H1 (cell line): ENCODE data around the gene SLC25A47. TPM values are rescaled to one million over a fixed set of nuclear protein-coding genes. Genes with fewer than 3 reads are reported as not detected.

Experiments
- CTCF ChIA-PET: fragments of 300-600 bp; sonication (Branson Sonifier 250); formaldehyde crosslinking; loops from one replicate; lab custom pipeline; 2021; ENCODE audit not compliant: partially characterized antibody; lab: Charles Lee
- POLR2A ChIA-PET: fragments of 300-600 bp; sonication (Branson Sonifier 250); formaldehyde crosslinking; loops from one replicate; lab custom pipeline; 2021; ENCODE audit warnings: inconsistent platforms; ENCODE audit not compliant: partially characterized antibody; lab: Charles Lee
- DNase-seq, 2 experiments: peaks; one replicate each; pipeline versions ENCODE4 v3.0.0 to v3.0.0-alpha.2; 2010 to 2022; ENCODE audit warnings: low spot score in 2 of 2, low read depth in 1 of 2, mixed read lengths in 1 of 2
- FAIRE-seq: peaks from 2 replicates; lab custom pipeline; 2011; peaks lifted over from hg19 to GRCh38; lab: Jason Lieb, UNC
- H2AFZ ChIP-seq: 2 replicates; pipeline ENCODE4 v1.8.1; 2012; ENCODE audit warnings: low read length, inconsistent platforms
- H2AK5ac ChIP-seq: 2 replicates; pipeline ENCODE4 v1.6.1; 2013; ENCODE audit warnings: low read depth, low read length
- H2BK120ac ChIP-seq: replicated peaks from 2 replicates; pipeline ENCODE3; 2013; ENCODE audit warnings: low read depth, low read length, inconsistent platforms
- H2BK12ac ChIP-seq: 2 replicates; pipeline ENCODE4 v1.6.1; 2013; ENCODE audit warnings: low read depth, low read length
- H2BK15ac ChIP-seq: 2 replicates; pipeline ENCODE4 v1.6.1; 2013; ENCODE audit warnings: low read length
- H2BK20ac ChIP-seq: 2 replicates; pipeline ENCODE4 v1.6.1; 2013; ENCODE audit warnings: low read length
- H2BK5ac ChIP-seq: 2 replicates; pipeline ENCODE4 v1.6.1; 2013; ENCODE audit warnings: low read depth, low read length
- H3K14ac ChIP-seq: 2 replicates; pipeline ENCODE4 v1.6.1; 2013; ENCODE audit warnings: inconsistent platforms; ENCODE audit not compliant: insufficient read length
- H3K18ac ChIP-seq: 2 replicates; pipeline ENCODE4 v1.6.1; 2013; ENCODE audit warnings: low read length; ENCODE audit errors: extremely low read depth
- H3K23ac ChIP-seq: 2 replicates; pipeline ENCODE4 v1.6.1; 2013; ENCODE audit warnings: inconsistent platforms; ENCODE audit not compliant: insufficient read length
- H3K23me2 ChIP-seq: 2 replicates; pipeline ENCODE4 v1.6.1; 2013; ENCODE audit warnings: low read depth, low read length
- H3K27ac ChIP-seq: 2 replicates; pipeline ENCODE4 v1.6.1; 2011; ENCODE audit warnings: low read depth, low read length, inconsistent platforms
- H3K27me3 ChIP-seq, 4 experiments: replicated peaks in 1 of 4; 1 replicate in 1 of 4; 2 replicates in 3 of 4; pipeline versions ENCODE4 v1.6.1 to v1.8.1; 2011 to 2013; ENCODE audit warnings: low read length in 3 of 4, mild to moderate bottlenecking in 3 of 4, inconsistent platforms in 2 of 4, mixed read lengths in 2 of 4, moderate library complexity in 1 of 4; ENCODE audit not compliant: control insufficient read depth in 3 of 4, insufficient read depth in 3 of 4; ENCODE audit errors: extremely low read depth in 1 of 4
- H3K36me3 ChIP-seq, 4 experiments: 2 replicates each; pipeline versions ENCODE4 v1.6.1 to v1.8.1; 2011 to 2013; ENCODE audit warnings: mild to moderate bottlenecking in 4 of 4, low read length in 3 of 4, moderate library complexity in 2 of 4, control low read depth in 1 of 4, inconsistent platforms in 1 of 4; ENCODE audit not compliant: insufficient read depth in 4 of 4, control insufficient read depth in 2 of 4
- H3K4ac ChIP-seq: replicated peaks from 2 replicates; pipeline ENCODE3; 2013; ENCODE audit warnings: low read length, low read depth, mixed read lengths, inconsistent platforms; ENCODE audit not compliant: insufficient read length
- H3K4me1 ChIP-seq, 4 experiments: replicated peaks in 1 of 4; 1 replicate in 1 of 4; 2 replicates in 3 of 4; pipeline versions ENCODE4 v1.6.1 to v1.8.1; 2011 to 2013; ENCODE audit warnings: low read length in 3 of 4, inconsistent platforms in 2 of 4, mixed read lengths in 1 of 4; ENCODE audit not compliant: insufficient read depth in 4 of 4, control insufficient read depth in 3 of 4
- H3K4me2 ChIP-seq, 2 experiments: 2 replicates each; pipeline versions ENCODE4 v1.6.1 to v1.8.1; 2011 to 2013; ENCODE audit warnings: low read depth in 2 of 2, low read length in 2 of 2, control low read depth in 1 of 2, inconsistent platforms in 1 of 2, mild to moderate bottlenecking in 1 of 2; ENCODE audit not compliant: insufficient read depth in 1 of 2
- H3K4me3 ChIP-seq, 4 experiments: fragments of 200-600, 300-600 bp in 1 of 4; sonication (generic), shearing (Covaris generic), sonication (Bioruptor Twin) in 1 of 4; 2 replicates each; pipeline versions ENCODE4 v1.5.1 to v1.8.1; 2011 to 2016; ENCODE audit warnings: low read length in 4 of 4, low read depth in 3 of 4, control low read depth in 2 of 4, inconsistent platforms in 2 of 4, mild to moderate bottlenecking in 2 of 4, mixed read lengths in 1 of 4, moderate library complexity in 1 of 4; ENCODE audit not compliant: insufficient read depth in 2 of 4; ENCODE audit errors: extremely low read depth in 1 of 4
- H3K56ac ChIP-seq: replicated peaks from 2 replicates; pipeline ENCODE3; 2013; ENCODE audit warnings: low read depth, mild to moderate bottlenecking, mixed read lengths, low read length, inconsistent platforms; ENCODE audit not compliant: insufficient read length
- H3K79me1 ChIP-seq: 2 replicates; pipeline ENCODE4 v1.6.1; 2013; ENCODE audit warnings: low read depth, low read length, control low read depth
- H3K79me2 ChIP-seq, 2 experiments: 2 replicates each; pipeline versions ENCODE4 v1.6.1 to v1.8.1; 2012 to 2013; ENCODE audit warnings: low read length in 2 of 2, mild to moderate bottlenecking in 2 of 2, inconsistent platforms in 1 of 2; ENCODE audit not compliant: insufficient read depth in 2 of 2, control insufficient read depth in 1 of 2
- H3K9ac ChIP-seq, 4 experiments: replicated peaks in 1 of 4; 1 replicate in 1 of 4; 2 replicates in 3 of 4; pipeline versions ENCODE4 v1.6.1 to v1.8.1; 2011 to 2013; ENCODE audit warnings: low read depth in 3 of 4, low read length in 3 of 4, control low read depth in 2 of 4, mild to moderate bottlenecking in 2 of 4, moderate library complexity in 2 of 4, inconsistent platforms in 1 of 4; ENCODE audit errors: extremely low read depth in 1 of 4
- H3K9me3 ChIP-seq, 2 experiments: 2 replicates each; pipeline versions ENCODE4 v1.6.1 to v1.8.1; 2012 to 2013; ENCODE audit warnings: mild to moderate bottlenecking in 2 of 2, moderate library complexity in 2 of 2, control low read depth in 1 of 2, inconsistent platforms in 1 of 2, low read depth in 1 of 2, low read length in 1 of 2, mixed read lengths in 1 of 2; ENCODE audit not compliant: insufficient read depth in 2 of 2
- H4K20me1 ChIP-seq, 2 experiments: replicated peaks in 1 of 2; 2 replicates each; pipeline versions ENCODE3 to v1.8.1; 2011 to 2013; ENCODE audit warnings: inconsistent platforms in 2 of 2, low read length in 2 of 2, mild to moderate bottlenecking in 1 of 2; ENCODE audit not compliant: insufficient read depth in 2 of 2, control insufficient read depth in 1 of 2
- H4K5ac ChIP-seq: 2 replicates; pipeline ENCODE4 v1.6.1; 2013; ENCODE audit warnings: low read length, low read depth, mixed read lengths, inconsistent platforms; ENCODE audit not compliant: insufficient read length
- H4K8ac ChIP-seq: 2 replicates; pipeline ENCODE4 v1.8.0; 2013; ENCODE audit warnings: mild to moderate bottlenecking, moderate library complexity, low read length, inconsistent platforms; ENCODE audit not compliant: insufficient read depth; ENCODE audit errors: extremely low read depth
- H4K91ac ChIP-seq: replicated peaks from 2 replicates; pipeline ENCODE3; 2013; ENCODE audit warnings: low read length, mixed read lengths, inconsistent platforms; ENCODE audit not compliant: insufficient read length
- BCL11A ChIP-seq, 2 experiments: IDR thresholded peaks; one replicate each; pipeline ENCODE4 v1.6.1; 2011; ENCODE audit warnings: low read depth in 2 of 2, low read length in 2 of 2, mild to moderate bottlenecking in 2 of 2
- BRCA1 ChIP-seq: IDR thresholded peaks from 2 replicates; pipeline ENCODE4 v1.6.1; 2012; ENCODE audit warnings: low read depth, low read length, improper control_type of control experiment
- CBX5 ChIP-seq: fragments of 300-800, 300-1000 bp; sonication (generic); IDR thresholded peaks from 2 replicates; pipeline ENCODE4 v1.7.1; 2016; ENCODE audit warnings: antibody characterized with exemption, low read length, low read depth
- CBX8 ChIP-seq: fragments of 300-800, 300-1000 bp; sonication (generic); IDR thresholded peaks from 2 replicates; pipeline ENCODE4 v1.7.1; 2016; ENCODE audit warnings: low read depth, low read length, borderline replicate concordance
- GABPA ChIP-seq: IDR thresholded peaks from 2 replicates; pipeline ENCODE4 v1.6.1; 2011; ENCODE audit warnings: mild to moderate bottlenecking, low read length, moderate library complexity, borderline replicate concordance; ENCODE audit not compliant: insufficient read depth
- JUN ChIP-seq: IDR thresholded peaks from 2 replicates; pipeline ENCODE4 v1.6.1; 2011; ENCODE audit warnings: low read depth, mild to moderate bottlenecking, improper control_type of control experiment, low read length
- KDM1A ChIP-seq: fragments of 200-600, 300-600 bp; sonication (generic); IDR thresholded peaks from 2 replicates; pipeline ENCODE4 v1.7.1; 2016; ENCODE audit warnings: mild to moderate bottlenecking, low read length, borderline replicate concordance
- KDM5A ChIP-seq: fragments of 200-600 bp; IDR thresholded peaks from 2 replicates; pipeline ENCODE4 v1.7.1; 2012; ENCODE audit warnings: mild to moderate bottlenecking, low read length, inconsistent platforms, mixed read lengths
- POLR2AphosphoS5 ChIP-seq: IDR thresholded peaks from 2 replicates; pipeline ENCODE4 v1.6.1; 2011; ENCODE audit warnings: low read depth, low read length
- RFX5 ChIP-seq: IDR thresholded peaks from 2 replicates; pipeline ENCODE4 v1.6.1; 2011; ENCODE audit warnings: low read depth, low read length, improper control_type of control experiment, borderline replicate concordance
- SIX5 ChIP-seq: IDR thresholded peaks from 2 replicates; pipeline ENCODE4 v1.6.1; 2011; ENCODE audit warnings: mild to moderate bottlenecking, low read depth, low read length
- SP1 ChIP-seq: IDR thresholded peaks from 2 replicates; pipeline ENCODE4 v1.6.1; 2011; ENCODE audit warnings: low read depth, low read length
- SP2 ChIP-seq: IDR thresholded peaks from 2 replicates; pipeline ENCODE4 v1.6.1; 2012; ENCODE audit warnings: mild to moderate bottlenecking, low read length, inconsistent platforms
- YY1 ChIP-seq: IDR thresholded peaks from 2 replicates; pipeline ENCODE4 v1.6.1; 2011; ENCODE audit warnings: low read depth, mild to moderate bottlenecking, low read length
- WGBS, 2 experiments: shearing (Covaris generic) in 1 of 2; methylation state at CpG; one replicate each; pipeline versions ENCODE4 v1.1.6 to v1.1.7; 2013 to 2015; ENCODE audit warnings: low lambda C conversion rate in 2 of 2, mixed read lengths in 2 of 2, inconsistent platforms in 1 of 2, low coverage in 1 of 2, missing lambda C conversion rate in 1 of 2; ENCODE audit not compliant: insufficient replicate concordance in 2 of 2, insufficient coverage in 1 of 2, insufficient read length in 1 of 2; ENCODE audit errors: extremely low coverage in 1 of 2, missing lambda C conversion rate in 1 of 2; 5-methylcytosine and 5-hydroxymethylcytosine counted together
- polyA plus RNA-seq, 7 experiments: library from polyadenylated mRNA; depleted of rRNA in 3 of 7; stranded (reverse) in 5 of 7; unstranded in 2 of 7; fragments of >200 nt in 5 of 7; fragments of 200-250 nt in 2 of 7; gene quantifications; 1 replicate in 5 of 7; 2 replicates in 1 of 7; 4 replicates in 1 of 7; pipeline versions ENCODE4 v1.2.1 to v1.2.3, GENCODE V29; 2011 to 2013; ENCODE audit warnings: missing spikeins in 2 of 7, mixed read lengths in 2 of 7
- total RNA-seq: library from RNA; stranded (reverse); fragmentation: NEBNext Ultra II Directional; extraction: Animal tissue kit (Norgen Biotek cat#: 25700); gene quantifications from 2 replicates; pipeline ENCODE4 v1.2.1, GENCODE V29; 2021
- TF ChIP-seq, protein P1 (sequence below): IDR thresholded peaks from 2 replicates; pipeline ENCODE4 v1.6.1; 2012; ENCODE audit warnings: inconsistent platforms

Gene SLC25A47
- total and polyA plus RNA-seq, 2 of the 8 experiments (the other 6 are each of a cell fraction or from before 2014, with no cell fraction given) = not detected

- H3K4me3 ChIP-seq = no peak overlapping the region
- no peak overlapping the region for H2BK12ac ChIP-seq
- H4K5ac ChIP-seq = no peak overlapping the region
- H3K56ac ChIP-seq = no peak overlapping the region
- 86% methylated on average over 10 of the region's 10 CpGs; no CpG with 5 or more reads in 1 of the 2 experiments for WGBS, 2 experiments
- DNase-seq (no peak), FAIRE-seq (no peak)
- H3K36me3 ChIP-seq = no peaks in the 10 kb centered on the region
- ChIA-PET CTCF (interaction anchor here (0.5 to 3.0 kb wide), 10 partner anchors 9 to 1354 kb away, joined by 3 to 17 read pairs (median 4); a partner anchor contains a TSS), POLR2A (interaction anchor here (0.9 to 2.1 kb wide), 7 partner anchors 8 to 63 kb away, joined by 3 to 10 read pairs (median 4); a partner anchor contains a TSS)
- no peak overlapping the region; the same call in 1 of the 2 replicates for H4K8ac ChIP-seq
- no peak overlapping the region for H3K23ac ChIP-seq
- no peak overlapping the region for H3K4me2 ChIP-seq
- H2BK5ac ChIP-seq = 0 out of 2 replicates have a peak overlapping the region, but pooled peaks have one; percentile 52
- no peaks in the 10 kb centered on the region for H3K79me2 ChIP-seq
- no peak overlapping the region for H2BK20ac ChIP-seq
- H3K18ac ChIP-seq = no peak overlapping the region
- H3K27ac ChIP-seq = no peak overlapping the region
- peaks cover 0 to 6% of the 10 kb centered on the region in 2 experiments for H4K20me1 ChIP-seq
- no peak overlapping the region for H3K4ac ChIP-seq
- no peaks in the 10 kb centered on the region for H3K9me3 ChIP-seq
- H3K9ac ChIP-seq = no peak overlapping the region
- H4K91ac ChIP-seq = no peak overlapping the region
- no peak overlapping the region for H2BK15ac ChIP-seq
- no peak overlapping the region for H2BK120ac ChIP-seq
- no peaks in the 10 kb centered on the region; the same call in 1 of the 2 replicates for H3K23me2 ChIP-seq
- H3K4me1 ChIP-seq = peaks cover 0 to 7% (median 7%) of the 10 kb centered on the region in 4 experiments; a peak in 5 of 7 replicates
- H2AFZ ChIP-seq = no peak overlapping the region
- no peak overlapping the region for H3K14ac ChIP-seq
- H3K27me3 ChIP-seq = no peaks in the 10 kb centered on the region; a peak in 2 of 7 replicates
- H3K79me1 ChIP-seq = no peaks in the 10 kb centered on the region
- no peak overlapping the region for H2AK5ac ChIP-seq
- TF ChIP-seq SP2 = no peak
- TF ChIP-seq POLR2AphosphoS5 = no peak
- TF ChIP-seq RFX5 = no peak
- TF ChIP-seq BRCA1 = no peak
- TF ChIP-seq SP1 = no peak
- TF ChIP-seq GABPA = no peak
- no peak for TF ChIP-seq KDM5A
- TF ChIP-seq JUN = no peak
- TF ChIP-seq CBX8 = no peak
- no peak for TF ChIP-seq KDM1A
- TF ChIP-seq, protein P1, sequence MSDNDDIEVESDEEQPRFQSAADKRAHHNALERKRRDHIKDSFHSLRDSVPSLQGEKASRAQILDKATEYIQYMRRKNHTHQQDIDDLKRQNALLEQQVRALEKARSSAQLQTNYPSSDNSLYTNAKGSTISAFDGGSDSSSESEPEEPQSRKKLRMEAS = no peak
- TF ChIP-seq BCL11A (IDR thresholded peaks at IDR 0.05; ENCODE audit: low read depth in 2 of 2, low read length in 2 of 2) = no peak
- TF ChIP-seq YY1 = no peak
- TF ChIP-seq SIX5 = no peak
- no peak for TF ChIP-seq CBX5
Observed at GRCh38 chr14:100312877-100313400, 10.2 kb upstream of the SLC25A47 start.
